Suprapubic skin (tissue), 4 donors: ENCODE results near the gene SRPK3. TPM values are rescaled to one million over a fixed set of nuclear protein-coding genes. Genes with fewer than 3 reads are reported as not detected.

Experiments
- DNase-seq, 2 donors: peaks; one replicate each; pipeline ENCODE4 v3.0.0-alpha.2; 2019; ENCODE audit warnings: low spot score in 2 of 2
- H3K27ac ChIP-seq: fragments of 200-600 bp; sonication (generic); one replicate; pipeline ENCODE4 v1.5.1; 2019
- H3K27me3 ChIP-seq: fragments of 200-600 bp; sonication (generic); one replicate; pipeline ENCODE4 v1.5.1; 2019
- H3K36me3 ChIP-seq: fragments of 200-600 bp; sonication (generic); one replicate; pipeline ENCODE4 v1.5.1; 2019
- H3K4me1 ChIP-seq: fragments of 200-600 bp; sonication (generic); one replicate; pipeline ENCODE4 v1.5.1; 2019
- H3K4me3 ChIP-seq: fragments of 200-600 bp; sonication (generic); one replicate; pipeline ENCODE4 v1.5.1; 2019; ENCODE audit warnings: mild to moderate bottlenecking
- H3K9me3 ChIP-seq: fragments of 200-600 bp; sonication (generic); one replicate; pipeline ENCODE4 v1.5.1; 2019
- EP300 ChIP-seq: sonication (generic); formaldehyde crosslinking; IDR thresholded peaks from one replicate; pipeline ENCODE4 v1.6.1; 2017; ENCODE audit warnings: antibody characterized with exemption
- POLR2A ChIP-seq, 2 donors: fragments of 450-650 bp; IDR thresholded peaks; one replicate each; pipeline ENCODE4 v1.6.1; 2017; ENCODE audit warnings: antibody characterized with exemption in 2 of 2, mild to moderate bottlenecking in 2 of 2, moderate library complexity in 2 of 2
- POLR2AphosphoS5 ChIP-seq, 3 donors: sonication (generic); formaldehyde crosslinking; IDR thresholded peaks; one replicate each; pipeline ENCODE4 v1.6.1; 2017; ENCODE audit warnings: antibody characterized with exemption in 3 of 3
- WGBS: methylation state at CpG from one replicate; pipeline ENCODE4 v1.1.5; 2018; 5-methylcytosine and 5-hydroxymethylcytosine counted together
- total RNA-seq, 4 donors: library from RNA; depleted of rRNA; stranded (reverse); fragments of >200 nt; gene quantifications; one replicate each; pipeline ENCODE4 v1.1.0, GENCODE V29; 2016
- TF ChIP-seq, protein P1 (sequence below), 2 donors: fragments of 200-600 bp in 1 of 2; fragments of 450-650 bp in 1 of 2; sonication (generic) in 1 of 2; IDR thresholded peaks; one replicate each; pipeline ENCODE4 v1.5.1; 2016 to 2019; ENCODE audit warnings: antibody characterized with exemption in 2 of 2, mild to moderate bottlenecking in 1 of 2, moderate library complexity in 1 of 2

SRPK3 gene
- total RNA-seq, 4 donors from 2014 or later: 0.42 to 3.1 (median 1.2) TPM

DNA sequence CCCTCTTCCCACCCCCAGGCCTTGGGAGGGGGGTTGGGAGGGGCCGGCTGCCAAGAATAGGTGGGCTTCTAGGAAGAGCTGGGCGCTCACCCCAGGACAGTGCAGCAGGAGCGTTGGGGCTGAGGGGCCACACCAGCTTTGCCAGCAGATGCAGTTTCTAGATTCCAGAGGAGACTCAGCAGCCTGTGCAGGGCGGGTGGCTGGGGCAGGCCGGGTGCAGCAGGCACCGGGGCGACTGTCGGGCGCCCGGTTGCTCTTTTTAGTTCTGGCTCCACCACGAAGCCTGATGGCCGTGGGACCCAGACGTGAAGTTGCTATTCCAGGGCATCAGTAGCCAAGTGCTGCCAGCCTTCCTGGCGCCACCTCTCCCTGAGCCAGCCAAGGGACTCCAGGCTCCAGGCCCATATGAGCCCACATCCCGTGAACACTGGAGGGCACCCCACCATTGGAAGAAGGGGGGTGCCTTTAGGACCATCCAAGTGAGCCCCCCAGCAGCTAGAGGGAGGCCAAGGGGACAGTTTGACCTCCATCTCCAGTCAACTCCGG lies 19.4 kb downstream of the SRPK3 start:
- H3K4me3 ChIP-seq: no peak overlapping the region
- H3K36me3 ChIP-seq: peaks cover 16% of the 10 kb centered on the region
- H3K4me1 ChIP-seq: peaks cover 11% of the 10 kb centered on the region
- DNase-seq: no peak
- no peaks in the 10 kb centered on the region for H3K27me3 ChIP-seq
- no peak for TF ChIP-seq EP300
- WGBS: 91% methylated on average over 4 of the region's 16 CpGs
- H3K27ac ChIP-seq: no peak overlapping the region
- H3K9me3 ChIP-seq: no peaks in the 10 kb centered on the region

DNA sequence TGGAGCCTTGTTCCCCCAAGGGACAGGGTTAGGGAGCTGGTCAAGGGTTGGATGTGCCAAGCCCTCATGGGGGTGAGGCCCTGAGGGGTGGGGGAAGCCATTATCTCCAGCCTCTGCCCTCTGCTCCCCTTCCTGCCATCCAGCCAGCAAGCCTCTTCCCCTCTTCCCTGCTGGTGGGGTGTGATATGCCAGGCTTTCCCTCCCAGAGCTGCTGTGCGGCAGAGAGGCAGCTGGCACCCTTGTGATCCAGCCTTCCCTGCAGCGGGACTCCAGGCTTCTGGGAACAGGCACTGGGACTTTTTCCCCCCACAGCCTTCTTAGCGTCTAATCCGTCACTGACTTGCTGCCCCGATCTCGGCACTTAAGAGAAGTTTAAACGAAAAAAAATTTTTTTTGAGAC lies 19.9 kb downstream of the SRPK3 start:
- H3K4me1 ChIP-seq: peaks cover 6% of the 10 kb centered on the region
- no peak for DNase-seq

DNA sequence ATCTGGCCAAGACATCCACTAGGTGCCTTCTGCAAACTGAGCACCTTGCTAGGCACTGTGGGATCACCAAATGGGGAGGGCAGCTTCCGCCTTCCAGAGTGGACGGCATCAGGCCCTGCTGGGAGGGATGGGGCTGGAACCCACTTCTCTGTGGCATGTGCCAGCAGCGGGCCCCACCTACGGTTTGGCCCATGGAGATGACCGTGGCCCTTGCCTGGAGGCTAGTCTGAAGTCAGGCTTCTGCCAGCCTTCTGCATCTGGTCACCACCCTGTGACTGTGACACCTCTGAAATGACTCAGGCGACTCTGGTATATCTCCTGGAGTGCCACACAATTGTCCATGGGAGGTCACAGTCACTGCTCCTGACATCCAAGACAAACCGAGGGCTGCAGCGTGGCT lies 20.8 kb downstream of the SRPK3 start:
- Histone ChIP-seq H3K27me3 (no peaks in the 10 kb centered on the region), H3K27ac (no peak overlapping the region), H3K4me3 (no peak overlapping the region), H3K4me1 (no peaks in the 10 kb centered on the region), H3K9me3 (no peaks in the 10 kb centered on the region), H3K36me3 (peaks cover 16% of the 10 kb centered on the region)
- 67% methylated on average over 1 of the region's 8 CpGs for WGBS
- TF ChIP-seq EP300 (no peak), POLR2AphosphoS5 (IDR thresholded peaks at IDR 0.05) (no peak), POLR2A (IDR thresholded peaks at IDR 0.05) (no peak)
- TF ChIP-seq, protein P1, sequence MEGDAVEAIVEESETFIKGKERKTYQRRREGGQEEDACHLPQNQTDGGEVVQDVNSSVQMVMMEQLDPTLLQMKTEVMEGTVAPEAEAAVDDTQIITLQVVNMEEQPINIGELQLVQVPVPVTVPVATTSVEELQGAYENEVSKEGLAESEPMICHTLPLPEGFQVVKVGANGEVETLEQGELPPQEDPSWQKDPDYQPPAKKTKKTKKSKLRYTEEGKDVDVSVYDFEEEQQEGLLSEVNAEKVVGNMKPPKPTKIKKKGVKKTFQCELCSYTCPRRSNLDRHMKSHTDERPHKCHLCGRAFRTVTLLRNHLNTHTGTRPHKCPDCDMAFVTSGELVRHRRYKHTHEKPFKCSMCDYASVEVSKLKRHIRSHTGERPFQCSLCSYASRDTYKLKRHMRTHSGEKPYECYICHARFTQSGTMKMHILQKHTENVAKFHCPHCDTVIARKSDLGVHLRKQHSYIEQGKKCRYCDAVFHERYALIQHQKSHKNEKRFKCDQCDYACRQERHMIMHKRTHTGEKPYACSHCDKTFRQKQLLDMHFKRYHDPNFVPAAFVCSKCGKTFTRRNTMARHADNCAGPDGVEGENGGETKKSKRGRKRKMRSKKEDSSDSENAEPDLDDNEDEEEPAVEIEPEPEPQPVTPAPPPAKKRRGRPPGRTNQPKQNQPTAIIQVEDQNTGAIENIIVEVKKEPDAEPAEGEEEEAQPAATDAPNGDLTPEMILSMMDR (IDR thresholded peaks at IDR 0.05): no peak
- no peak for DNase-seq

More for the DNA sequence above, 19.9 kb downstream of the SRPK3 start:
- WGBS: 85% methylated on average over 7 of the region's 7 CpGs
- Histone ChIP-seq H3K9me3 (no peaks in the 10 kb centered on the region), H3K27ac (no peak overlapping the region), H3K36me3 (peaks cover 16% of the 10 kb centered on the region), H3K4me3 (no peak overlapping the region), H3K27me3 (no peaks in the 10 kb centered on the region)
- TF ChIP-seq, protein P1 (IDR thresholded peaks at IDR 0.05): no peak
- no peak for TF ChIP-seq EP300
- no peak for TF ChIP-seq POLR2A (IDR thresholded peaks at IDR 0.05)
- TF ChIP-seq POLR2AphosphoS5 (IDR thresholded peaks at IDR 0.05): no peak

DNA sequence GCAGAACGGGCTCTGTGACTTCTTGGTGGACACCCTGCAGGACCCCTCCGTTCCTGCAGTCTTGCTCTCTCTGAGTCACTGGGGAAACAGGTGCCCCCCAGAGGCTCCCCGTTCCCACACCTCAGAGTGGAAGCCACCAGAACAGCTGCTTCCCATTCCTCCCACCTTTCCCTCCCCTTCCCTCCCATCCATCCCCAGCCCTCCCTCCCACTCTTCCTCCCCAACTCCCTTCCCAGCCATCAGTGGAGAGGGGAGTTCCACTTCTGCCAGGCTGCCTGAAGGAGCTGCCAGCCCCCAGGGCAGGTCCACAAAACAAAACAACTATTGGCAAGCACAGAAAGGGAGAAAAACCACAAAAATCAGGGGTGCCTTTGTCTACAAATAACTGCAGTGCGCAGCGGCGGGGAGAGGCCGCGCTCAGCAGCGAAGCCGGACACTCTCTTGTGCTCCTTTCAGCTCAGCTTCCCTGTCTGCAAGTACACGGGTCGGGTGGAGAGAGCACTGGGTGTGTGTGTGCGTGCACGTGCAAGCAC lies 21.7 kb downstream of the SRPK3 start:
- Histone ChIP-seq H3K4me1 (no peaks in the 10 kb centered on the region), H3K27ac (no peak overlapping the region), H3K4me3 (no peak overlapping the region), H3K27me3 (no peaks in the 10 kb centered on the region), H3K36me3 (peaks cover 9% of the 10 kb centered on the region), H3K9me3 (no peaks in the 10 kb centered on the region)
- no peak for DNase-seq
- 78% methylated on average over 12 of the region's 14 CpGs for WGBS
- TF ChIP-seq EP300: no peak

DNA sequence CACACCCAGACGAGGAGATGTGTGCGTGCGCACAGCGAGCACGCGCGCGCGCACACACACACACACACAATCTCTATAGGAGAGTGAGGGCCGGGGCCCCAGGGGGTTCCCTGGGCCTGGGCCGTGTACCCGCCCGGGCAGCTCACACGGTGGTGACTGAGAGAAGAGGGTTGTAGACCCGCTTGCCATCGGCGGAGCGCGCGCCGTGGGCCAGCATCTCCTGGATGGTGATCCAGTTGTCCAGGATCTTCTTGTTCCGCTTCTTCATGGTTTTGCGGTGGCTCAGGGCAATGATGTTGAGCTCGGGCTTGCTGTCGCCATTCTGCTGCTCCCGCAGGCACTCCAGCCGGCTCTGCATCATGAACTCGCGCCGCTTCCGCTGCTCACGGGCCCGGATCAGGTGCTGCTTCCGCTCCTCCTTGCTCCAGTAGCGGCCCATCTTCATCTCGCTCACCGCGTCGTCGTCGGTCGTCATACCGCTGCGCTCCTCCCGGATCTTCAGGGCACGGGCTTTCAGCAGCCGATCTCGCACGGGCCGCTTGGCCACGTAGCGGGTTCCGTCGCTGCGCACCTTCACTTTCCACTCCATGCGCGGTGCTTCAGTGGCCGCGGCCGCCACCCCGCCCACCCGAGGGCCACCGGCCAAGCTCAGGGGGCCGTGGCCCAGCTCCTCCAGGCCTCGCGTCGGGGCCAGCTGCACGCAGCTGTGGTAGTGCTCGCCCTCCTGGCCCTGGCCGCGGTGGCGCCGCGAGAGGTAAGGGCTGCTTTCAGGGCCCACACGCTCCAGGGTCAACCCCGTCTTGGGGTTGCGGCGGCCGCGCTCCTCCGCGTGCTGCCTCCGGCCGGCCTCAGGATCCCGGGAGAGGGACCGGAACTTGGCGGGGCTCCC lies 22.6 kb downstream of the SRPK3 start:
- no peak for DNase-seq
- Histone ChIP-seq H3K27ac (no peak overlapping the region), H3K27me3 (no peaks in the 10 kb centered on the region), H3K4me1 (no peaks in the 10 kb centered on the region), H3K9me3 (no peaks in the 10 kb centered on the region), H3K36me3 (no peaks in the 10 kb centered on the region), H3K4me3 (no peak overlapping the region)
- TF ChIP-seq POLR2A (IDR thresholded peaks at IDR 0.05) (no peak), POLR2AphosphoS5 (IDR thresholded peaks at IDR 0.05) (no peak), EP300 (no peak)
- TF ChIP-seq, protein P1 (IDR thresholded peaks at IDR 0.05): no peak
- WGBS: 94% methylated on average over 59 of the region's 87 CpGs

DNA sequence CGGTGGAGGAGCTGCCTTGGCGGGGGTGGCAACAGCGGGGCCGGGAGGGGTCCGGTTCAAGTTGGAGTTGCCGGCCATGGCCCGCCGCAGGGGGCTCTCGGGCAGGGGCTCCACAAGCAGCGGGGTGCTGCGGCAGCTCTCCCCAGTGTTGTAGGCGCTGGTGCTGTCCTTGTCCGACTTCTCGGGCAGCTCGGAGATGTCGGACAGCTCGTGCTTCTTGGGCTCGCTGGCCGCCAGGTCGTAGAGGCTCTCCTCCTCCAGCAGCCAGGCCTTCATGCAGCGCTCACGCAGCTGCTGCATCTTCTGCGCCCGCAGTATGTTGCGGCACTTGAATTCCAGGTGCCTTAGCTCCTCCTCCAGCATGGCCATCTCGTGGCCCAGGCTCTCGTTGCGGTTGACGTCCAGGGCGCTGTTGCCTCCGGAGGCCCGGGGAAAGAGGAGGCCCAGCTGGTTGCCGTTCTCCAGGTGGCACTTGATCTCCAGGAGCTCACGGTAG lies 23.3 kb downstream of the SRPK3 start:
- no peak for DNase-seq
- no peaks in the 10 kb centered on the region for H3K27me3 ChIP-seq
- H3K36me3 ChIP-seq: no peaks in the 10 kb centered on the region
- H3K4me3 ChIP-seq: no peak overlapping the region
- H3K4me1 ChIP-seq: no peaks in the 10 kb centered on the region
- TF ChIP-seq, protein P1 (IDR thresholded peaks at IDR 0.05): no peak
- TF ChIP-seq POLR2AphosphoS5 (IDR thresholded peaks at IDR 0.05): no peak
- 98% methylated on average over 10 of the region's 34 CpGs for WGBS
- H3K27ac ChIP-seq: no peak overlapping the region
- no peaks in the 10 kb centered on the region for H3K9me3 ChIP-seq
